Measurements from ENCODE around the gene ALLC.

ALLC gene

GRCh38 chr2:3680548-3681345 is 22.7 kb downstream of the ALLC start:
- DNase-seq: no peak

- DNase-seq: no peak
These were observed 23.6 kb downstream of the ALLC start for GRCh38 chr2:3681625-3682024.

GRCh38 chr2:3682811-3683210 is 24.8 kb downstream of the ALLC start:
- no peak for DNase-seq

- DNase-seq: no peak
These were observed 25.9 kb downstream of the ALLC start for GRCh38 chr2:3683748-3684454.

GRCh38 chr2:3689998-3690748 is 32.2 kb downstream of the ALLC start:
- no peak for DNase-seq

- DNase-seq: no peak
These were observed 34.4 kb downstream of the ALLC start for GRCh38 chr2:3692375-3692774.

- DNase-seq: no peak
These were observed 38.5 kb downstream of the ALLC start for GRCh38 chr2:3696545-3696944.

- DNase-seq: no peak
These were observed 43.1 kb downstream of the ALLC start for GRCh38 chr2:3701071-3701470.

- no peak for DNase-seq
These were observed 45.3 kb downstream of the ALLC start, which contains the start of gene DCDC2C for GRCh38 chr2:3703236-3703756. DCDC2C (plus strand) TSS chr2:3703575; CDS start chr2:3703752, 177 bp downstream.

- no peak for DNase-seq
These were observed 45.9 kb downstream of the ALLC start for GRCh38 chr2:3703757-3704355.

- DNase-seq: no peak
These were observed 46.7 kb downstream of the ALLC start for GRCh38 chr2:3704692-3705091.

- no peak for DNase-seq
These were observed 47.8 kb downstream of the ALLC start for GRCh38 chr2:3705782-3706181.

GRCh38 chr2:3706892-3707291 is 48.9 kb downstream of the ALLC start:
- no peak for DNase-seq

- no peak for DNase-seq
These were observed 50.6 kb downstream of the ALLC start for GRCh38 chr2:3708576-3708975.

- DNase-seq: no peak
These were observed 51.2 kb downstream of the ALLC start for GRCh38 chr2:3709225-3709624.

GRCh38 chr2:3712424-3712823 is 54.4 kb downstream of the ALLC start:
- no peak for DNase-seq

GRCh38 chr2:3712831-3713503 is 55.0 kb downstream of the ALLC start:
- DNase-seq: no peak

- no peak for DNase-seq
These were observed 60.7 kb downstream of the ALLC start for GRCh38 chr2:3718679-3719078.

GRCh38 chr2:3725002-3725401 is 67.0 kb downstream of the ALLC start:
- DNase-seq: no peak

- no peak for DNase-seq
These were observed 67.7 kb downstream of the ALLC start for GRCh38 chr2:3725458-3726250.

- no peak for DNase-seq
These were observed 68.5 kb downstream of the ALLC start for GRCh38 chr2:3726511-3726910.
